GM12873 (cell line): ENCODE measurements around the gene TRAF3.

ENCODE experiments used
- TF ChIP-seq, protein P1 (sequence below): IDR thresholded peaks from 2 replicates; pipeline ENCODE4 v1.5.1; 2012; ENCODE audit warnings: low read depth, mild to moderate bottlenecking, moderate library complexity, low read length, control low read depth; ENCODE audit not compliant: insufficient read depth; ENCODE audit errors: missing control alignments

Gene TRAF3

DNA sequence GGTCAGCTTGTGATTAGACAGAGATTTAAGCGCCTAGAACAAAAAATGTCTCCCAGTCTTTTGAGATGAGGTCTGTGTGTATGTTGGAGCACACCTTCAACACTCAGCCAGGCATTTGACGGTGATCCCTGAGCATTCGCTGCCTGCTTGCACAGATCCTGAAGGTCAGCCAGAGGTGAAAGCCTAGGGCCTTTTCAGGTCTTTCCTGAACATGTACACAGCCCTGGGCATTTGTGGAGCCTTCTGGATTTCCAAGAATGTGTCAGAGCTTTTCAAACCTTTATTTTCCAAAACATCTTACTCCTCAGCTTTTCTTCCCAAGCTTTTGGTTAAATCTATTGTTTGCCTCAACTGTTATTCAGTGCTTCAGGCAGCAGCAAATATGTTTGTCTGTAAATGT lies 86.1 kb downstream of the TRAF3 start:
- TF ChIP-seq, protein P1, sequence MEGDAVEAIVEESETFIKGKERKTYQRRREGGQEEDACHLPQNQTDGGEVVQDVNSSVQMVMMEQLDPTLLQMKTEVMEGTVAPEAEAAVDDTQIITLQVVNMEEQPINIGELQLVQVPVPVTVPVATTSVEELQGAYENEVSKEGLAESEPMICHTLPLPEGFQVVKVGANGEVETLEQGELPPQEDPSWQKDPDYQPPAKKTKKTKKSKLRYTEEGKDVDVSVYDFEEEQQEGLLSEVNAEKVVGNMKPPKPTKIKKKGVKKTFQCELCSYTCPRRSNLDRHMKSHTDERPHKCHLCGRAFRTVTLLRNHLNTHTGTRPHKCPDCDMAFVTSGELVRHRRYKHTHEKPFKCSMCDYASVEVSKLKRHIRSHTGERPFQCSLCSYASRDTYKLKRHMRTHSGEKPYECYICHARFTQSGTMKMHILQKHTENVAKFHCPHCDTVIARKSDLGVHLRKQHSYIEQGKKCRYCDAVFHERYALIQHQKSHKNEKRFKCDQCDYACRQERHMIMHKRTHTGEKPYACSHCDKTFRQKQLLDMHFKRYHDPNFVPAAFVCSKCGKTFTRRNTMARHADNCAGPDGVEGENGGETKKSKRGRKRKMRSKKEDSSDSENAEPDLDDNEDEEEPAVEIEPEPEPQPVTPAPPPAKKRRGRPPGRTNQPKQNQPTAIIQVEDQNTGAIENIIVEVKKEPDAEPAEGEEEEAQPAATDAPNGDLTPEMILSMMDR = no peak

DNA sequence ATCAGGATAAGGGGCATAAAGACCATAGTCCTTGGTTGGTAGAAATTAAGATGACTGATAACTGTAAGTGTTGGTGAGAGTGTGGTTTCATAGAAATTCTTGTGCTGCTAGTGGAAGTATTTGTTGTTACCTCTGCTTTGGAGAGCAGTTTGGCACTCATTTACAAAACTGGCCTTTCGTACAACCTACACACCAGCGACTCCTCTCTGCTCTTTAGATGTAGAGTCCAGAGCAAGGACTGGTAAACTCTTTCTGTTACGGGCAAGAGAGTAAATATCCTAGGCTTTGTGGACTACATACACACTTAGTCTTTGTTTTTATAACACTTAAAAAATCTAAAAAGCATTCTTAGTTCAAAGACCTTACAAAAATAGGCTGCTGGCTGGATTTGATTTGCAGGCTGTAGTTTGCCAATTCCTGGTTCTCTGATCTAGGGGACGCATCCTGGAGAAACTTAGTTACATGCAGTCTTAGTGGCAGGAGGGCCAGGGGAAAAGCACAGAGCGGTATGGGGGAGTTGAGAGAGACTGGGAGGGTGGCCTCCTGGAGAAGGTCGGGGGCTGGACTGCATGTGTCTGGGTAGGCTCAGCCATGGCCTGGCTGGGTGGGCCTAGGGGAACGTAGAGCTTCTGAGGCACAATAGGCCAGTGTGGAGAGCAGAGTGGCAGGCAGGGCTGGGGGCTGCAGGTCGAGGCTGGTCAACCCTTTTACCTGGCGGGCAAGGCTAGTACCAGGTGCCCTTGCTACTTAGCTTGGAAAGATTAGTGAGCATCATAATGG lies 89.9 kb downstream of the TRAF3 start:
- TF ChIP-seq, protein P1 = no peak

DNA sequence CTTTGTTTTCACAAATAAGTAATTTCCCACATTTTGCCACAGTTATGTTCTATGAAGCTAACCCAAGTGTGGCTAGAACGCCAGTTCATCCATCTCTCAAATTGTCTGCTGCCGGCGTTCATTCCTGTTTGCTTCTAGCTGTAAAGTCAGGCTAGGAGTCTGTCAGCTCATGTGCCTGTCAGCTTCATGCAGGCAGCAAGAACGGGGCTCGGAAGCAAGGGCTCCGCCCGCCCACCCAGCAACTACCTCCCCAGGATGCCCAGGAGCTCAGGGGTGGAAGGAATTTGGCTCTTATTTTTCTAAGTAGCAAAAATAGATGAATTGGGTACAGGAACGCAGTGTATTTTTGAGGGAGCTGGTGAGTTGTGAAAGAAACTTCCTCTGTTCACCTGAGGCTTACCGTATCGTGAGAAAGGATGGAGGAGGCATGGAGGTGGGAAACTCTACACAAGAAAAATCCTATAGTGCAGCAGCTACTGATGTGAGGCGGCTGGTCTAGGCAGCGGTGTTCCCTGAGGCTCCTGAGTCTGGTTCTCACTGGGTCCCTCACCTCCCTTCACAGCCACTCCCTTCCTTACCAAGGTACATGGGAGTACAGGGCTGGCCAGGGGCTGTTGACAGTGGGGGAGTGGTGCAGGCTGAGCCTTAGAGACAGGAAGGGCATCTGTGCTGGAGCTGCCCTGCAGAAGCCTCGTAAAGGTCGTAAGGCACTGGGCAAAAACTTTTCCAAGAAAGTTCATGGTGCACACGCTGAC lies 90.8 kb downstream of the TRAF3 start:
- TF ChIP-seq, protein P1 = no peak

DNA sequence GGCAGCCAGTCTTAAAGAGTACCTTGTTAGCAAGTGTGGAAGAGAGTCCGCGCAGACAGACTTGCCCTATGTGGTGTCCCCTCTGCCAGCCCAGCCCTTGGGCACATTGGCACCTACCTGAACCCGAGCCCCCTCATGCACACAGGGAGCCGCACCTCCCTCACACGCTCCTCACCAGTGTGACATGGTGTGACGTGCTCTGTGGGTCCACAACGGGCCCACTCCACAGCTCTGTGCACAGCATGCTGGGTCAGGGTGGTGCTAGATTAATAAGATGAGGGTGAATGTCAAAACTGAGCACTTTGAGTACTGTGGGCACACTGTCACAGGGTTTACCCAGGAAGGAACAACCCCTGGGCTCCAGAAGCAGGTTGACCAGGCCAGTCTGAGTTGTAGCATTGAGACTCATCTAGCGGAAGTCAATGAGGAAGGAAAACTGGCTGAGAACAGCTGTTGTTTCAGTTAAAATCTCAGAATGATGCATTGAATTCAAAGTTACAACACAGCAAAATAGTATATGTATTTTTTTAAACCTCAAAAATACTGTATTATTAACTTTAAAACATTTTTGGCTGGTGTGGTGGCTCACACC lies 91.8 kb downstream of the TRAF3 start:
- TF ChIP-seq, protein P1 = no peak

DNA sequence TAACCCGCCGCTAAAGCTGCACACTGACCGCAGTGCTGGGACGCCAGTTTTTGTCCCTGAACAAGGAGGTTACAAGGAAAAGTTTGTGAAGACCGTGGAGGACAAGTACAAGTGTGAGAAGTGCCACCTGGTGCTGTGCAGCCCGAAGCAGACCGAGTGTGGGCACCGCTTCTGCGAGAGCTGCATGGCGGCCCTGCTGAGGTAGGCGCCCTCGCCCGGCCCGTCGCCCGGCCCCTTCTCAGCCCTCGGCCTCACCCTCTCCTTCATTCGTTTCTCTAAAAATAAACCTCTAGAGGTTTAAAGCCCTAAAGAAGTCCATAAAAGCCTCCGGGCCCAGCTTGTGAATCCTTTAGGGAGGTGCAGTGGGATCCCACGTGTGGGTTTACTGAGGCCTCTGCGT lies 93.0 kb downstream of the TRAF3 start:
- TF ChIP-seq, protein P1 = no peak

DNA sequence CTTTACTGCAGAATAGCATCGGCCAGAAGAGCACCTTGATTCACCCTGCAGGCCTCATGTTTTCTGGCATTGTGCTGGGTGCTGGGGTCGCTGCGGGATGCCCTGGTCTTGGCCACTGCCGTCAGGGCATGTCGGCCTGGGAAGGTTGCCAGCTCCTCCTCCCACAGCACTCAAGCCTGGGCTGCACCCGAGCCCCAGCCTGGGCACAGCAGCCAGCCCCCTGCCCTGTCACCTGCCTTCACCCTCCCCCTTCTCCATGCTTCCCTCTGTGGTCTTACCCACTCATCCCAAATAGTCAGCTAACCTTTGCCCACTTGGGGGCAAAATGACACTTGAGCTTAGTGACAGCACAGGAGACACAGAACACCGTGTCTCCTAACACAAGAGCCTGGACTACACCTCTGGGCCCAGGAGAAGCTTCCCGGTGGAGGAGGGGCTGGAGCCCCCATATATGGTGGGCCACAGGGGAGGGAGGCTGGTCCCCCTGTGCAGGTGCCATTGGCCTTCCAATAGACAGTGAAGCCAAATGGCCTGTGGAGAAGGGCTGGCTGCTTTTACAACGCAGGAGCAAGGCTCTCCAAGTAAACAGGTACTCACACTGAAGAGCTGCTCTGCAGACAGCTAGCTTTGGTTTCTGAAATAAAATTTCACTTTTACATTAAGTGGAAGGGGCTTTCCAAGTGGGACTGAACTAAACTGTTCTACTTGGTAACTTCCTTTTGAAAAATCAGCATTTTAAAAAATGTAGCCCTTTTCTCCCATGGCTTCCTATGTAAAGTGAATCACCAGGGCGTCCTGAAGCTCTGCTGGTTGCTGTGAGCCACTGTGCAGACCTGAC lies 94.0 kb downstream of the TRAF3 start:
- TF ChIP-seq, protein P1 = no peak
